Measurements from ENCODE around the gene LCA5L.

- TF ChIP-seq POLR2A (IDR thresholded peaks at IDR 0.05), result no peak
- TF ChIP-seq CTCF (IDR thresholded peaks at IDR 0.05), result no peak
- no peak for TF ChIP-seq POLR2AphosphoS5 (IDR thresholded peaks at IDR 0.05; ENCODE audit: insufficient read depth in 1 of 2, low read depth in 1 of 2)
These were observed 47.8 kb downstream of the LCA5L start for GRCh38 chr21:39397646-39398385.
